ENCODE data around the gene SLC38A11. TPM values are rescaled to one million over a fixed set of nuclear protein-coding genes. Genes with fewer than 3 reads are reported as not detected.

The SLC38A11 gene
- total and polyA plus RNA-seq, 2 of the 8 experiments (the other 6 are each of a cell fraction or from before 2014, with no cell fraction given) = not detected

- Histone ChIP-seq H2BK120ac (replicated peaks; ENCODE audit: low read depth, low read length) (no peak overlapping the region), H3K36me3 (ENCODE audit: control insufficient read depth in 2 of 4, insufficient read depth in 4 of 4, low read length in 3 of 4) (no peaks in the 10 kb centered on the region), H3K14ac (ENCODE audit: insufficient read length) (no peak overlapping the region), H2AFZ (ENCODE audit: low read length) (no peak overlapping the region), H2BK20ac (ENCODE audit: low read length) (0 out of 2 replicates have a peak overlapping the region, but pooled peaks have one; percentile 72), H3K23ac (ENCODE audit: insufficient read length) (no peak overlapping the region), H3K4me1 (replicated peaks in 1 of 4; ENCODE audit: control insufficient read depth in 3 of 4, insufficient read depth in 4 of 4, low read length in 3 of 4) (no peaks in the 10 kb centered on the region), H3K27me3 (replicated peaks in 1 of 4; ENCODE audit: control insufficient read depth in 3 of 4, extremely low read depth in 1 of 4, insufficient read depth in 3 of 4, low read length in 3 of 4) (no peaks in the 10 kb centered on the region), H3K79me1 (ENCODE audit: low read depth, low read length) (no peaks in the 10 kb centered on the region), H3K4me2 (ENCODE audit: insufficient read depth in 1 of 2, low read depth in 2 of 2, low read length in 2 of 2) (no peak overlapping the region), H4K5ac (ENCODE audit: insufficient read length, low read depth, low read length) (no peak overlapping the region), H3K9me3 (ENCODE audit: insufficient read depth in 2 of 2, low read depth in 1 of 2, low read length in 1 of 2) (no peaks in the 10 kb centered on the region; a peak in 1 of 4 replicates), H3K4ac (replicated peaks; ENCODE audit: insufficient read length, low read depth, low read length) (no peak overlapping the region), H3K9ac (replicated peaks in 1 of 4; ENCODE audit: extremely low read depth in 1 of 4, low read depth in 3 of 4, low read length in 3 of 4) (no peak overlapping the region), H2AK5ac (ENCODE audit: low read depth, low read length) (no peak overlapping the region), H3K79me2 (ENCODE audit: control insufficient read depth in 1 of 2, insufficient read depth in 2 of 2, low read length in 2 of 2) (no peaks in the 10 kb centered on the region), H2BK12ac (ENCODE audit: low read depth, low read length) (no peak overlapping the region), H3K4me3 (ENCODE audit: extremely low read depth in 1 of 4, insufficient read depth in 2 of 4, low read depth in 3 of 4, low read length in 4 of 4) (no peak overlapping the region), H4K91ac (replicated peaks; ENCODE audit: insufficient read length, low read length) (no peak overlapping the region), H4K8ac (ENCODE audit: extremely low read depth, insufficient read depth, low read length) (no peak overlapping the region), H3K23me2 (ENCODE audit: low read depth, low read length) (no peaks in the 10 kb centered on the region), H3K56ac (replicated peaks; ENCODE audit: insufficient read length, low read depth, low read length) (no peak overlapping the region), H4K20me1 (replicated peaks in 1 of 2; ENCODE audit: control insufficient read depth in 1 of 2, insufficient read depth in 2 of 2, low read length in 2 of 2) (no peaks in the 10 kb centered on the region), H2BK15ac (ENCODE audit: low read length) (no peak overlapping the region), H2BK5ac (ENCODE audit: low read depth, low read length) (no peak overlapping the region), H3K18ac (ENCODE audit: extremely low read depth, low read length) (no peak overlapping the region), H3K27ac (ENCODE audit: low read depth, low read length) (no peak overlapping the region)
- POLR2A ChIA-PET (ENCODE audit: partially characterized antibody) = interaction anchor here (0.6 kb wide), 1 partner anchor 362 kb away, joined by 3 read pairs; no protein-coding TSS in a partner anchor
- FAIRE-seq (no peak), DNase-seq (ENCODE audit: low read depth in 1 of 2, low spot score in 2 of 2) (no peak)
- WGBS, 2 experiments (ENCODE audit: extremely low coverage in 1 of 2, insufficient coverage in 1 of 2, insufficient read length in 1 of 2, insufficient replicate concordance in 2 of 2, low coverage in 1 of 2, low lambda C conversion rate in 2 of 2, missing lambda C conversion rate in 1 of 2) = 86% methylated on average over 16 of the region's 19 CpGs; no CpG with 5 or more reads in 1 of the 2 experiments
- CTCF ChIA-PET (ENCODE audit: partially characterized antibody) = interaction anchor here (0.6 to 4.0 kb wide), 32 partner anchors 9 to 797 kb away, joined by 3 to 22 read pairs (median 4); partner anchors contain the start of genes SCN2A and SCN3A
- TF ChIP-seq SP4 (IDR thresholded peaks at IDR 0.05; ENCODE audit: low read length) = no peak
- TF ChIP-seq TCF12 (IDR thresholded peaks at IDR 0.05; ENCODE audit: low read depth, low read length) = no peak
These were observed 38.1 kb upstream of the SLC38A11 start for GRCh38 chr2:164993287-164994016.

Data from H1 (cell line).